Non-pigmented ciliary epithelial cell (primary cell): ENCODE results near the gene RNF213.
"Not testable (repeated sequence)": the region's sequence is repeated elsewhere in the genome, so short reads cannot be mapped to it uniquely, and the experiment has no call there.

Source experiments
- DNase-seq: peaks from one replicate; pipeline ENCODE4 v3.0.0-alpha.2; 2010; ENCODE audit warnings: low read depth

The RNF213 gene

DNA sequence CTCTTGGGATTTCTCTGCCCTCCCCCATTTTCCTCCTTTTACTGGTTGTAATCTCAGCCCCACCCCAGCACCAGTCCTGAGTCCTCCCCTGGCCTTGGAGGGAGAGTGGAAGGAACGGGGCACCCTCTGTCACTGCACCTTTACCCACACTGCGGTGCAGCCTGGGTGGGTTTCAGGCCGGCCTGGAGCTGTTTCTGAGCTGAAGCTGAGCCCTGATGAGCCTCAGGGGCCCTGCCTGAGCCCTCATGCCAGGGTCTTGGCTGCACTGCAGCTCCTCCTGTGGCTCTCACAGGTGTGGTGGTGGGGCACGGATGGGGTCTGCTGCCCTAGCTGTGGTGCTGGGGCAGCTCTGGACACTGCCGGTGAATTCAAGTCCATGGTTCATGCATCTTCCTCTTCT lies 34.5 kb downstream of the RNF213 start:
- no peak for DNase-seq

DNA sequence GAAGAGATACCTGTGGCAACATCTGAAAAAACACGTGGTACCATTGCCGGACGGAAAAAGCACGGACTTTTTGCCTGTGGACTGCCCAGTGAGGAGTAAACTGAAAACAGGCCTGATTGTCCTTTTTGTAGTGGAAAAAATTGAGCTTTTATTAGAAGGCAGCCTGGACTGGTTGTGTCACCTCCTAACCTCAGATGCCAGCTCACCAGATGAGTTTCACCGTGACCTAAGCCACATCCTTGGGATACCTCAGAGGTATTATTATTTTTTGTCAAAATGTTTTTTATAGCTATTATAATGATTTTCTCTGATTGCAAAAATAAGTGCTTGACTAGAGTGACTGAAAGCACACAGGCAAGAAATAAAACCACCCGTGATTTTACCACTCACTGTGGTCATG lies 34.9 kb downstream of the RNF213 start:
- DNase-seq = no peak

DNA sequence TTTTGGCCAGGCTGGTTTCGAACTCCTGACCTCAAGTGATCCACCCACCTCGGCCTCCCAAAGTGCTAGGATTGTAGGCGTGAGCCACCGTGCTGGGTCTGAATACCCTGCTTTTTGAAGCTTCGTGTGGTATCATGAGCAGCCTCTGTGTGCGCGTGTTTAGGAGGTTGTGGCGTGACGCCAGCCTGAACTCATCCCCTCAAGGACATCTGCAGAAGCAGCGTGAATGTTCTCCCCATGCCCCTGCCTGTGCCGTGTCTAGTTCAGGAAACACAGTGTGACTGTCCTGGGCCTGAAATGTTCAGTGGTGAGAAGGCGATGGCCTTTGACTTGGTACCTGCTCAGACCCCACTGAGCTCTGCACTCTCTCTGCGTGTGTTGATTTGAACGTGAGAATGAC lies 35.6 kb downstream of the RNF213 start:
- DNase-seq = no peak

DNA sequence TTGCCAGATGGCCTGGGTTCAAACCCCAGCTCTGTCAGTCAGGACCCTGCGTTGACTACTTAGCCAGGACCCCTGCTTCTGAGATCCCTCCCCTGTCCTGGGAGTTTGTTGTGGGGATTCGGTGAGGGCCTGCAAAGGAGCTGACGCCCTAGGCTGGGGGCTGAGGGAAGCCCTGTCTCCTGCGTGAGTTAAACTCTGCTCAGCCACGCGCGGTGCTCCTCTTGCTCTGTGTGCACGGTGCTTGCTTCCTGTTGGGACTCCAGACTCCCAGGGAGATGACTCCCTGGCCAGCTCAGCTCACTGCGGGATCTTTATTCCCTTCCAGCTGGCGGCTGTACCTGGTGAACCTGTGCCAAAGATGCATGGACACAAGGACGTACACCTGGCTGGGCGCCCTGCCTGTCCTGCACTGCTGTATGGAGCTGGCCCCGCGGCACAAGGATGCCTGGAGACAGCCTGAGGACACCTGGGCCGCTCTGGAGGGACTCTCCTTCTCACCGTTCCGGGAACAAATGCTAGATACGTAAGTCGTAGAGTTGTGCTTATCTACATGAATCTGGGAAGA lies 37.4 kb downstream of the RNF213 start:
- DNase-seq = no peak

DNA sequence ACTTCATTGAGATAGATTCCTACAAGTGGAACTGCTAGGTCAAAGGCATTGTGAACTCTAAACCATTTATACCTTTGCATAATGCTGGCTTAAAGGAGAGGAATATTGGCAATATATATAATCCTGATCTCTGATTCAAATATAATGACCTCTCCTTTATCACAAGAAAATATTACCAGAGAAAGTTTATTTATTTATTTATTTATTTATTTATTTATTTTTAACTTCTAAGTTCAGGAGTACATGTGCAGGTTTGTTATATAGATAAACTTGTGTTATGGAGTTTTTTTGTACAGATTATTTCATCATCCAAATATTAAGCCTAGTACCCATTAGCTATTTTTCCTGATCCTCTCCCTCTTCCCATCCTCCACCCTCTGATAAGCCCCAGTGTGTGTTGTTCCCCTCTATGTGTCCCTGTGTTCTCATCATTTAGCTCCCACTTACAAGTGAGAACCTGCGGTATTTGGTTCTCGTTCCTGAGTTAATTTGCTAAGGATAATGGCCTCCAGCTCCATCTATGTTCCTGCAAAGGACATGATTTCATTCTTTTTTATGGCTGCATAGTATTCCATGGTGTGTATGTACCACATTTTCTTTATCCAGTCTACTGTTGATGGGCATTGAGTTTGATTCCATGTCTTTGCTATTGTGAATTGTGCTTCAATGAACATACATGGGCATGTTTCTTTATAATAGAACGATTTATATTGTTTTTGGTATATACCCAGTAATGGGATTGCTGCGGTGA lies 38.9 kb downstream of the RNF213 start:
- DNase-seq = not testable (repeated sequence)

DNA sequence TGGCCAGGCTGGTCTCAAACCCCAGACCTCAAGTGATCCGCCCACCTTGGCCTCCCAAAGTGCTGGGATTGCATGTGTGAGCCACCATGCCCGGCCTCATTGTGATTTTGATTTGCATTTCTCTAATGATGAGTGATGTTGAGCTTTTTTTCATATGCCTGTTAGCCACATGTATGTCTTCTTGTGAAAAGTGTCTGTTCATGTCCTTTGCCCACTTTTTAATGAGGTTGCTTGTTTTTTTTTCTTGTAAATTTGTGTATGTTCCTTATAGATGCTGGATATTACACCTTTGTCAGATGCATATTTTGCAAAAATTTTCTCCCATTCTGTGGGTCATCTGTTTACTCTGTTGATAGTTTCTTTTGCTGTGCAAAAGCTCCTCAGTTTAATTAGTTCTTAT lies 40.1 kb downstream of the RNF213 start:
- DNase-seq = not testable (repeated sequence)

DNA sequence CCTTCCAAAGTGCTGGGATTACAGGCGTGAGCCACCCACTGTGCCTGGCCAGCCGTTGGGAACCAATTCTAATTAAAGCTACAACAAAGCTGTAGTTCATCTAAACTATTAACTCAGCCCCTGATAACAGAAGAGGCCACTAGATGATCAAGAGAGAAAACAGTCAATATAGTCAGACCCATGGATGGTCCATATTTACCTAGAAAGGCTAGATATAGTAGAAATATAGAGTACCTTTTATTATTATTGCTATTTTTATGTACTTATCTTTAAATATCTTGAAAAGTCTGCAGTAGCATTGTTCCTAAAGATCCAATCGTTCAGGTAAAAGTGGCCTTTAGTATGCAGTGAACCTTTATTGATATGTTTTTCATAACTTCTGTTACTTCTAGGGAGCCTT lies 43.2 kb downstream of the RNF213 start:
- no peak for DNase-seq

DNA sequence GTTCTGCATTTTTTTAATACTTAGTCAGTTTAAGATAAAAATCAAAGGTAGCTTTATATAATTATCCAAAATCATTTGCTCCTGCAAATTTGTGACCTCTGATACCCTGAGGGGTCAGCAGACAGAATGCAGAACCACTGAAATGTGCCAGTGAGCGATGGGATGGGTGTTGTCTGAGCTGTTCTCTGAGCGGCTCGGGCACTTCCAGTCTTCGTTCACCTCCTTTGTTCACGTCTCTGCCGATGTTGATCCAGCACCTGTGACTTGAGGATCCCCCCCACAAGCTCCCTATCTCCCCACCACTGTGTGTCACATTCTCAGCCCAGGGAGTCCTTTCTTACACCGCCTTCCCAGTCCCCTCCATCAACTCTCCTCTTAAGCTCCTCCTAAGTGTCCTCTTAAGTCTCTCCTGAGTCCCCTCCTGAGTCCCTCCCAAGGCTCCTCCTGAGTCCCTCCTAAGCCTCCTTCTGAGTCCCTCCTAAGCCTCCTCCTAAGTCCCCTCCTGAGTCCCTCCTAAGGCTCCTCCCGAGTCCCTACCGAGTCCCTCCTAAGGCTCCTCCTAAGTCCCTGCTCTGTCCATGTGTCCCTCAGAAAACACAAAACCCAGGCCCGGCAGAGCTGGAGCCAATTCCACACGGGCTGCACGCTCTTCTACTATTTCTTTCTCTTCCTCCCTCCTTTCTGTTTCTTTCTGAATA lies 47.5 kb downstream of the RNF213 start:
- DNase-seq = no peak

DNA sequence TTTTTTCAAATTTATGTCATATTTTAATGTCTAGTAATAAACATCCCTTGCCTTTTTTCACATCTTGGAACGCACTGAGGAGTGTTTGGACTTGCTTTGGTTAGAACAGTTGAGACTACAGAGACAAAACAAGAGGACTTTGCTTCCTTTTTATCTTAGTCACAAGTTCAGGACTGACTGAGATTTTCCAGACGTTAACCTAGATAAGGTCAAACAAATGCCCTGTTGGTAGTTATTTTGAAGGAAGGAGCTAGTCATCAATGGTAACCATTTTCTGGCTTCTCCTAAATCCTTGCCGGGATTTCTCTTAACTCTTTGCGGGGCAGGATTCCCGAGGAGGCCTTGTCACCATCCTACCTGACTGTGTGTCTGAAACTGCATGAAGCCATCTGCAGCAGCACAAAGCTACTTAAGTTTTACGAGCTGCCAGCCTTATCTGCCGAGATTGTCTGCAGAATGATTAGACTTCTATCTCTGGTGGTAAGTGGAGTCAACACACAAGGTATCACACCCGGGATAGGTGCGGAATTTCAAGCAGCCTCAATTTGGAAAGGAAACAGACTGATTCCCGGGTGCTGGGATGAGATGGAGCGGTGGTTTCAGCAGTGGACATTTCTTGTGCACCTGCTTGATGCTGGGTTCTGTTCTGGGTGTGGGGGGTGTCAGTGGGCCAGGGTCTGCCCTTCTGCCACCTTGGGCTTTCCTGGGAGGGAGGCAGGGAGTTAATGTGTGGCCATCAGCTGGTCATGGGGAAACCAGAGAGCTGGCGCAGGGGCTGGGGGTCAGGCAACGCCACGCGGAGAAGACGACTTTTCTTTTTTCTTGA lies 48.3 kb downstream of the RNF213 start:
- no peak for DNase-seq

DNA sequence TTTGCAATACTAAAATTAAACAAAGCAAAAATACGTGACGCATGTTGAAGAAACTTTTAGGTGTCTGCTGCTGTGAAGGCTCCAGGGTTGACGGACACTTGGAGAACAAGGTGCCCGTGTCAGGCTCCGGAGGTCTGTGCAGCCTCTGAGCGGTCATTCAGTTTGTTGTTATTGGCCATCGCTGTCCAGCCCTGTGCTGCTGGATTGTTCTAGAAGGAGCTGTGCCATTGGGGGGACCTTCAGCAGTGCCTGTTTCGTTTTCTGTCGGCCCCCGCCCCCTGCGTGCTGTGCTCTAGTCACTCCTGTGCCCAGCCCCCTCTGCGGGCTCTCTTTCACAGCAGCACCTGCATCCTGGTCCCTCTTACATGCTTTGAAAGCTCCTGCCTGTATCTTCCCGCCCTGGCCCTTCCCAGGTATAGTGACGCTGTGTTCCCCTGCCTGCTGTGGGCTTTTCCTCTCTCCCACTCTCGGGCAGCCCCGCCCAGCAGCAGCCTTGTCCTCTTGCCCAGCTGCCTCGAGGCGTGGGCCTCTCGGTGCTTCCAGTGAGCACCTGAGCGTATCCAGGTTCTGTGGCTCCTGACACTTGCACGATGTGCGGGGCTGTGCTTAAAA lies 50.7 kb downstream of the RNF213 start:
- no peak for DNase-seq

DNA sequence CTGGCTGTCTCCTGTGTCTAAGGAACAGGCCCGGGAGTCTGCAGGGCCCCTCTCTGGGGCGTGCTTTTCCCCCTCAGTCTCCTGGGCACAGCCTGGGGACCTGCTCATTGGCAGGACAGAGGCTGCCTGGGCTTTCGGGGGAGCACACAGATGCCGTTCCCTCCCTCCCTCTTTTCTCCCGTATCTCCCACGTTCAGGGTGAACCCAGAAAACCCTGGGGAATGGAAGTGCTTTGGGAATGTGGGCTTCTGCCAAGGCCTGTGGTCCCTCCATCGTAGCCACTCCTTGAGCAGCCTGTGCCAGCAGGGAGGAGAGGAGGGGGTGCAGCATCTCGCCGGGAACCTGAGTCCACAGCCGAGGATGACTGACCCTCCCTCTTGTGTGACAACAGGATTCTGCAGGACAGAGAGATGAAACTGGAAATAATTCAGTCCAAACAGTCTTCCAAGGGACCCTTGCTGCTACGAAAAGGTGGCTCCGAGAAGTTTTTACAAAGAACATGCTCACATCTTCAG lies 52.0 kb downstream of the RNF213 start:
- no peak for DNase-seq

DNA sequence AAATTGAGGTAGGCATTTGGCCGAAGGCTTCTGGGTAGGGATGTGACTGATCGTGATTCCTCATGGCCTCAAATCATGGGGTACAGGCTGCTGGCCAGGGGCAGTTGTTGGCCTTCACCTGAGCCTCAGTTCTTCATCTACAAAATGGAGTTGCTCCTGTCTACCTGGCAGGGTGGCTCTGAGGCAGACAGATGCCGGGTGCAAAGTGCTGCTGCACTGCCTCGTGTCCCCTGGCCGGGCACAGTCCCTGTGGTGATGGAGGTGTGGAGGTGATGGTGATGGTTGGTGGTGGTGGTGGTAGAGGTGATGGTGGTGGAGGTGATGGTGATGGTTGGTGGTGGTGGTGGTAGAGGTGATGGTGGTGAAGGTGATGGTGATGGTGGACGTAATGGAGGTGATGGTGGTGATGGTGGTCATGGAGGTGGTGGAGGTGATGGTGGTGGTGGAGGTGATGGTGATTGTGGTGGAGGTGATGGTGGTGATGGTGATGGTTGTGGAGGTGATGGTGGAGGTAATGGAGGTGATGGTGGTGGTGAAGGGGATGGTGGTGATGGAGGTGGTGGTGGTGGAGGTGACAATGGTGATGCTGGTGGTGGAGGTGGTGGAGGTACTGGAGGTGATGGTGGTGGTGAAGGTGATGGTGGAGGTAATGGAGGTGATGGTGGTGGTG lies 52.6 kb downstream of the RNF213 start:
- no peak for DNase-seq

DNA sequence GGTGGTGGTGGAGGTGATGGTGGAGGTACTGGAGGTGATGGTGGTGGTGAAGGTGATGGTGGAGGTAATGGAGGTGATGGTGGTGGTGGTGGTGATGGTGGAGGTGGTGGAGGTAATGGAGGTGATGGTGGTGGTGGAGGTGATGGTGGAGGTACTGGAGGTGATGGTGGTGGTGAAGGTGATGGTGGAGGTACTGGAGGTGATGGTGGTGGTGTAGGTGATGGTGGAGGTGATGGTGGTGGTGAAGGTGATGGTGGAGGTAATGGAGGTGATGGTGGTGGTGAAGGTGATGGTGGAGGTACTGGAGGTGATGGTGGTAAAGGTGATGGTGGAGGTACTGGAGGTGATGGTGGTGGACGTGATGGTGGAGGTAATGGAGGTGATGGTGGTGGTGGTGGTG lies 53.3 kb downstream of the RNF213 start:
- not testable (repeated sequence) for DNase-seq

DNA sequence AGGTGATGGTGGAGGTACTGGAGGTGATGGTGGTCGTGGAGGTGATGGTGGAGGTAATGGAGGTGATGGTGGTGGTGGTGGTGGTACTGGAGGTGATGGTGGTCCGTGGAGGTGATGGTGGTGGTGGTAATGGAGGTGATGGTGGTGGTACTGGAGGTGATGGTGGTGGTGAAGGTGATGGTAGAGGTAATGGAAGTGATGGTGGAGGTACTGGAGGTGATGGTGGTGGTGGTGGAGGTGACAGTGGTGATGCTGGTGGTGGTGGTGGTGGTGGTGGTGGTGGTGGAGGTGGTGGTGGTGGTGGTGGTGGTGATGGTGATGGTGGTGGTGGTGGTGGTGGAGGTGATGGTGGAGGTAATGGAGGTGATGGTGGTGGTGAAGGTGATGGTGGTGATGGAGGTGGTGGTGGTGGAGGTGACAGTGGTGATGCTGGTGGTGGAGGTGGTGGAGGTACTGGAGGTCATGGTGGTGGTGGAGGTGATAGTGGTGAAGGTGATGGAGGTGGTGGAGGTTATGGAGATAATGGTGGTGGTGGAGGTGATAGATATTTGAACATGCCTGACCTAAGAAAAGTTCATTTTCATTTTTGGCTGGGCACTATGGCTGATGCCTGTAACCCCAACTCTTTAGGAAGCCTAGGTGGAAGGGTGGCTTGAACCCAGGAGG lies 55.0 kb downstream of the RNF213 start:
- no peak for DNase-seq

DNA sequence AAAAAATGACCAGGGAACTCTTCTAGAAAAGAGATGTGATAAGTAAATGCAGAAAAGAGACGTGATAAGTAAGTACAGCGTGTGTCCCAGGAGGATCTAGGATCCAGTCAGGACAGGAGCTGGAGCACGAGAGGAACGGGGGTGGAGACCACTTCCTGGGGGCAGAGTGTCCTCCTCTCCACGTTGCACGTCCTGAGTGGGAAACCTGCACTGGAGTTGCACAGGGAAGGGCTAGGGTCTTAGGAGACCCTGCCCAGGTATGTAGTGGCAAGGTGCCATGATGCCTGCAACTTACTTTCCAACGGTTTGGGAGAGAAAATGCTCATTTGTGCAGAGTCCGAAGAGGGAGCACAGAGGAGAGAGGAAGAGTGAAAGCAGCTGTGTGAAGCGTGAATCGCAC lies 55.8 kb downstream of the RNF213 start:
- no peak for DNase-seq

DNA sequence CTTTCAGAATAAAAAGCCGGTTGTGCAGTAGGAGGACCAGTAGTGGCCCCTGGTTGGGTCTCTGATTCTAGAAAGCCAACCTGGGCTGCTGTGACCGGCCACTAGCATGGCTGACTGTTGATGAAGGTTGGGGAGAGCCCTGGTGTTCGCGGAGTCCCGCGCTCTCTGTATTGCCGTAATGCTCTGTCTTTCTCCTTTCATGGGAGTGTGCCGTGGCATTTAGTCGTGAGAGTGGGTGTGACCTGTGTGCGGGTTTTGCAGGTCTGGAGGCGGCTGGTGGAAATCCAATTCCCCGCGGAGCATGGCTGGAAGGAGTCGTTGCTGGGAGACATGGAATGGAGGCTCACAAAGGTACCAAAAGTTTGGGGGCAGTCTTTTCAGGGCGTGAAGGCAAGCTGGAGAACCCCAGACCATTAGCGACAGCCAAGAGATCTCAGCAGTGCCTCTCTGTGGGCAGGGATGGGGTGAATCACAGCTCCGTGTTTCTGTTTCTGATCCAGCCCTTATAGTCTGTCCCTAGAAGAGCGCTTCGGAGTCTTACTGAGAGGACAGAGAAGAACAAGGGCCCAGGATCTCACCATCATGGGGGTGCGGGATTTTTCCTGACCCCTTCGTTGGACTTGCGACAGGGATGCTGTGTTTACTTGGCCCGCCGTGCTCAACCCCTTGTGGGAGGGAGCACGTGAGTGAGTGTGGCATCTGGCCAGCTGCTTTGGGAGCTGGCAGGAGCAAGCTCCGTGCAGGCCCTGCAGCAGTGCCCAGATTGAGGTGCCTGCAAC lies 56.5 kb downstream of the RNF213 start:
- no peak for DNase-seq

DNA sequence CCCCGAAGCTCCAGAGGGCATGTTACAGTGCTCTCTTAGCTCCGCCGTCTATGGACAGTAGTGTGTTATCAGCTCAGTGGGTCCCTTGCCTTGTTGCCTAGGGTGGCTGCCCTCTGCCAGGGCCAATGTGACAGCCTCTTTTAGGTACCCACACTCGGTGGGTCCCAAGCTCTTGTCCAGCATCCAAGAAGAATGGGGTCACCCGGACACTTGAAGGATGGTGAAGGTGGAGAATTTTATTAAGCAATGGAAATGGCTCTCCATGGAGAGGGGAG lies 57.0 kb downstream of the RNF213 start:
- DNase-seq = no peak

DNA sequence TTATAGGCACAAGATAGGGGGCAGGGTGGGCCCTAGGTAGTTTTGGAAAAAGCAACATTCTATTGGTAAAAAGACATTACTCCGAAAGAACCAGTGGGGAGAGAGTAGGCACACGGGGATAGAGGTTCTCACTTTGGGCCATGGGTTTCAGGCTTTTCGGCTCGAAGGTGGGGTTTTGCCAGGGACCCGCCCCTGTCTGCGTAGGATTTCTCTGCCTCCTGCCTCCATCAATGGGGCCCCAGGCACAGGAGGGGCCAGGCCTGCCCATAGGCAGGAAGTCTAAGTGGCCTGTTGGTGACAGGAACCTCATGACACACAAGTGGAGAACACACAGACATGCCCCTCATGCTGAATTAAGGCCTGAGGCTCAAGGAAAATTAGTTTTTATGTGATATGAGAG lies 57.5 kb downstream of the RNF213 start:
- no peak for DNase-seq

DNA sequence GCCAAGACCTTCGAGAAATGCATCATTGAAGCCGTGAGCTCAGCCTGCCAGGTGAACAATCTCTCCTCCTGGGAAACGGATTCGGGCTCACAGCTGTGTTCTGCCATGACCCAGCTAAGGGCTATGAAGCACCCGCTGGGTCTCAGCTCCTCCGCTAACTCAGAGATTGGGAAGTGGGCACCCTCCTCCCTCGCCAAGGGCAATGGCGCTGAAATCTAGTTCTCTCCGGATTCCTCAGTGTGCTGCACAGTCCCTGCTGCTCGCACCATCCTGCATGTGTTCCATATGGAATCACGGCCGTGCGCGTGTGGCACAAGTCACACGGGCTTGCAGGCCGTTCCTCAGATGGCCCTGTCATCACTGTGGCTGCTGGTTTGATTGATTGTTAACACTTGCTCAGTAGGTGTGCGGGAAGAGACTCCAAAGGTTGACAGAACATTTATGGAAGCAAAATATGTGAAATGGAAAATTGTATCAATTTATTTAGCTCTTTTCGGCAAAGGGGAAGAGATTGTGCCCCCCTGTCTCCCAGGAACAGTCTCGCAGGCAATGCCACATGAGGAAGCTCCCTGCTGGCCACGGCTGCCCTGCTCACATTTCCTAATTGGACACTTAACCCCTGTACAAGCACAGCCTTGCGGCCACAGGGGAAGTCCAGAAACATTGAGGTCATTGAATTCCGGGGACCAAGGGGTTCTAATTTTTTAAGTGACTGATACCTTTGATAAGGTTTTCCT lies 58.8 kb downstream of the RNF213 start:
- no peak for DNase-seq

DNA sequence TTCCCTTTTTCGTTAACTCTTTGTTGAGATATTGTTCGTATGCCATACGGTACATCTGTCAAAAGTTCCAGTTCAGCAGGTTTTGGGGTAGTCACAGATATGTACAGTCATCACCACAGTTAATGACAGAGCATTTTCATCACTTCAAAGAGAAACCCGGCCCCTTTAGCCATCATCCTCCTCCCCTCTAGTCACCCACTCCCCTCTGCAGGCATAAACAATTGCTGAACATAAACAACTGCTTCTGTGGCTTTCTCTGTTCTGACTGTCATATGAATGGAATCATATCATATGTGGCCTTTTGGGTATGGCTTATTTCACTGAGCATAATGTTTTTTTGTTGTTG lies 59.3 kb downstream of the RNF213 start:
- DNase-seq = no peak
